Left cardiac atrium (tissue), 2 donors: Measurements from ENCODE around the gene ST8SIA5. TPM values are rescaled to one million over a fixed set of nuclear protein-coding genes. Genes with fewer than 3 reads are reported as not detected.

Experiments
- total RNA-seq, 2 donors: library from RNA; stranded (reverse); fragmentation: NEBNext Ultra II Directional; extraction: Animal tissue kit (Norgen Biotek cat#: 25700); gene quantifications; one replicate each; pipeline ENCODE4 v1.2.1, GENCODE V29; 2021
- donor health status: DM: no; HTN: yes; CAD: no; lungs with severe emphysema.
- donor health status: DM: yes; HTN: yes; CAD: no.

ST8SIA5 gene
- total RNA-seq, 2 donors from 2014 or later: 2.5 to 5.2 TPM

Other genes with a start within 250 kb of the ST8SIA5 start
- under 1 TPM; 0.24 to 0.59 TPM for gene LOXHD1, start 99.8 kb downstream of the ST8SIA5 start, total RNA-seq
- 10 to 100 TPM; 28.5 to 36.6 TPM for gene PIAS2, start 160.5 kb upstream of the ST8SIA5 start, total RNA-seq
- gene KATNAL2, start 160.5 kb upstream of the ST8SIA5 start, total RNA-seq: 1 to 10 TPM; 3.4 to 4.1 TPM